Stimulated activated CD4-positive, alpha-beta T cell treated with anti-CD3 and anti-CD28 coated beads, Interleukin-15, amount 100 ng/mL, for 24 hours (primary cell): ENCODE measurements around the gene NFX1.
A peak's percentile ranks its signal among the peaks of the same experiment; 100 is the strongest.
"Not testable (repeated sequence)": the region's sequence is repeated elsewhere in the genome, so short reads cannot be mapped to it uniquely, and the experiment has no call there.

Experiments
- DNase-seq: peaks from one replicate; pipeline ENCODE4 v3.0.0-alpha.2; 2020

NFX1 gene

GRCh38 chr9:33366979-33367480, 76.7 kb downstream of the NFX1 start:
- no peak for DNase-seq

GRCh38 chr9:33372900-33373299, 82.6 kb downstream of the NFX1 start:
- no peak for DNase-seq

GRCh38 chr9:33374190-33374589, 83.9 kb downstream of the NFX1 start:
- no peak for DNase-seq

- DNase-seq = peak; percentile 76
Observed at GRCh38 chr9:33374634-33375237, 84.4 kb downstream of the NFX1 start.

GRCh38 chr9:33375238-33375840, 85.0 kb downstream of the NFX1 start:
- no peak for DNase-seq

GRCh38 chr9:33375841-33376321, 85.6 kb downstream of the NFX1 start:
- no peak for DNase-seq

- no peak for DNase-seq
Observed at GRCh38 chr9:33377089-33377715, 86.9 kb downstream of the NFX1 start.

GRCh38 chr9:33378121-33378795, 87.9 kb downstream of the NFX1 start:
- no peak for DNase-seq

GRCh38 chr9:33379666-33380389, 89.5 kb downstream of the NFX1 start:
- DNase-seq = no peak

GRCh38 chr9:33380390-33381094, 90.2 kb downstream of the NFX1 start:
- no peak for DNase-seq

GRCh38 chr9:33381231-33381791, 91.0 kb downstream of the NFX1 start:
- no peak for DNase-seq

GRCh38 chr9:33382397-33382796, 92.1 kb downstream of the NFX1 start:
- DNase-seq = not testable (repeated sequence)

- not testable (repeated sequence) for DNase-seq
Observed at GRCh38 chr9:33383396-33383795, 93.1 kb downstream of the NFX1 start.

GRCh38 chr9:33385536-33385935, 95.2 kb downstream of the NFX1 start:
- not testable (repeated sequence) for DNase-seq

GRCh38 chr9:33385979-33386640, 95.8 kb downstream of the NFX1 start:
- DNase-seq = not testable (repeated sequence)

GRCh38 chr9:33386641-33386996, 96.3 kb downstream of the NFX1 start:
- not testable (repeated sequence) for DNase-seq

GRCh38 chr9:33386998-33387397, 96.7 kb downstream of the NFX1 start:
- DNase-seq = not testable (repeated sequence)

GRCh38 chr9:33388110-33388994, 98.0 kb downstream of the NFX1 start:
- no peak for DNase-seq

GRCh38 chr9:33391111-33391771, 100.9 kb downstream of the NFX1 start:
- DNase-seq = not testable (repeated sequence)

GRCh38 chr9:33392591-33393021, 102.3 kb downstream of the NFX1 start:
- DNase-seq = not testable (repeated sequence)
